IMR-90 (cell line): ENCODE results near the gene NTRK3.

Experiments used
- CEBPB ChIP-seq: IDR thresholded peaks from 2 replicates; pipeline ENCODE4 v1.6.1; 2012; ENCODE audit warnings: low read depth, low read length, improper control_type of control experiment
- CHD1 ChIP-seq: IDR thresholded peaks from 2 replicates; pipeline ENCODE4 v1.6.1; 2012; ENCODE audit warnings: low read depth, low read length, improper control_type of control experiment
- CTCF ChIP-seq: conservative IDR thresholded peaks from 2 replicates; pipeline ENCODE4 v1.5.1; 2012; ENCODE audit warnings: mild to moderate bottlenecking, low read depth, low read length, improper control_type of control experiment
- POLR2A ChIP-seq: IDR thresholded peaks from 2 replicates; pipeline ENCODE4 v1.6.1; 2012; ENCODE audit warnings: mild to moderate bottlenecking, low read depth, low read length
- RAD21 ChIP-seq: IDR thresholded peaks from 2 replicates; pipeline ENCODE4 v1.6.1; 2012; ENCODE audit warnings: low read length, improper control_type of control experiment
- RFX5 ChIP-seq: IDR thresholded peaks from 2 replicates; pipeline ENCODE4 v1.8.0; 2012; ENCODE audit warnings: low read depth, mild to moderate bottlenecking, low read length, moderate library complexity

- no peak for TF ChIP-seq CTCF
- no peak for TF ChIP-seq POLR2A
- TF ChIP-seq RAD21, result no peak
- TF ChIP-seq CEBPB, result no peak
- no peak for TF ChIP-seq RFX5
- TF ChIP-seq CHD1, result no peak
These were observed 306.8 kb downstream of the NTRK3 start for GRCh38 chr15:87949575-87950223.
